Measurements from ENCODE around the gene PPP2R5C.

GRCh38 chr14:101844219-101844618 lies 82.7 kb downstream of the PPP2R5C start:
- TF ChIP-seq CTCF (IDR thresholded peaks at IDR 0.05) (no peak), POLR2A (IDR thresholded peaks at IDR 0.05) (no peak), POLR2AphosphoS5 (IDR thresholded peaks at IDR 0.05) (no peak)
